Measurements from ENCODE around the gene PNPLA2.
A peak's percentile ranks its signal among the peaks of the same experiment; 100 is the strongest.

PNPLA2 gene

DNA sequence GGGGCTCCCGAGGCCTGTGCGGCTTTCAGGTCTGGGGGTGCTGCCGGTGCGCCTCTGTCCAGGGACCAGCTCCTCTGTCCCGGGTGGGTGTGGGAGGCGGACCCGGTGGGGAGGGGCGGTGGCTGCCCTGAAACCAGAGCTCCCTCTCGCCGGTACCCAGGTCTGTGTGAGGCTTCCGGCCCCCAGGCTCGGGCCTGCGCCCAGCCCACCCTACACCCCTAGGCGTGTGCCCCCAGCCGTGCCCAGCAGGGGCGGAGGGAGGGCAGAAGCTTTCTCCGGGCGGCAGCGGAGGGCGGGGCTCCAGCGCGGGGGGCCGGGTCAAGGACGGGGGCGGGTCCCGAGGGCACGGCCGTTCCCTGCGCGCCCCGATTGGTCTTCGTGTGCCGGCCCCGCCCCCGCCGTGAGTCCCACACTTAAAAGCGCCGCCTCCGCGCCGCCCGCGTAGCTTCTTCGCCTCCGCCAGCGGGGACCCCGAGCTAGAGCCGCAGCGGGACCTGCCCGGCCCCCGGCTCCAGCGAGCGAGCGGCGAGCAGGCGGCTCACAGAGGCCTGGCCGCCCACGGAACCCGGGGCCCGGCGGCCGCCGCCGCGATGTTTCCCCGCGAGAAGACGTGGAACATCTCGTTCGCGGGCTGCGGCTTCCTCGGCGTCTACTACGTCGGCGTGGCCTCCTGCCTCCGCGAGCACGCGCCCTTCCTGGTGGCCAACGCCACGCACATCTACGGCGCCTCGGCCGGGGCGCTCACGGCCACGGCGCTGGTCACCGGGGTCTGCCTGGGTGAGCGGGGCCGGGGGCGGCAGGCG is 616 bp downstream of the PNPLA2 start:
- DNase-seq (ENCODE audit: low read depth) = peak; percentile 88

DNA sequence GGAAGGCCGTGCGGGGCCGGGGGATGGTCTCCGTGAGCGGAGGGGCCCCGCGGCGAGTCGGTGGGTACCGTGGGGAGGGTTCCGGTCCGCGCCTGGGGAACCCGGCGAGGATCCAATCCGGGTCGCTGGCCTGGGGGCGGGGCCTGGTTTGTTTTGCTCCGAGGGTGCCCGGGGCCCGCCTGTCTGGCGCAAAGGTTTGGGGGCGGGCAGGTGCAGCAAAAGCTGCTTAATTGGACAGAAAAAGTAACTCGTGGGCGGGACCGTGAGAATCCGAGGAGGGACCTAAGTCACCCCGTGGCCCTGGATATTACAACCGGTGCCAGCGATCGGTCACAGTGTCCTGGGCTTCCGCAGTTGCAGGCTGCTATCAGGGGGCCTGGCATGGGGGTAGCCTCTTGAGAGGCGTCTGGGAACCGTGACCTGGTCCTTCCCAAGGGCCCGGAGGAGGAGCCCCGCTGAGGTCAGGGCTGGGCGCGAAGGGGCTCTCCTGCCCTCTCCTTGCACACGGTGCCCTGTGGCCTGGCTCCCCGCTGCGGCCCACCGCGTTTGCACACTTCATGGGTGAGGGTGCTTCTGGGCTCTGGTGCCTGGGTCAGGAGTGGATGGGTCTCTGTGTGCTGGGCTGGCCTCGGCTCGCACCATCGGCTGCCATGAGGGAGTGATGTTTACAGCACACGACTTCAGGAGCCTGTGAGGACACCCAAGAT is 1.4 kb downstream of the PNPLA2 start:
- DNase-seq (ENCODE audit: low read depth) = peak; percentile 89

DNA sequence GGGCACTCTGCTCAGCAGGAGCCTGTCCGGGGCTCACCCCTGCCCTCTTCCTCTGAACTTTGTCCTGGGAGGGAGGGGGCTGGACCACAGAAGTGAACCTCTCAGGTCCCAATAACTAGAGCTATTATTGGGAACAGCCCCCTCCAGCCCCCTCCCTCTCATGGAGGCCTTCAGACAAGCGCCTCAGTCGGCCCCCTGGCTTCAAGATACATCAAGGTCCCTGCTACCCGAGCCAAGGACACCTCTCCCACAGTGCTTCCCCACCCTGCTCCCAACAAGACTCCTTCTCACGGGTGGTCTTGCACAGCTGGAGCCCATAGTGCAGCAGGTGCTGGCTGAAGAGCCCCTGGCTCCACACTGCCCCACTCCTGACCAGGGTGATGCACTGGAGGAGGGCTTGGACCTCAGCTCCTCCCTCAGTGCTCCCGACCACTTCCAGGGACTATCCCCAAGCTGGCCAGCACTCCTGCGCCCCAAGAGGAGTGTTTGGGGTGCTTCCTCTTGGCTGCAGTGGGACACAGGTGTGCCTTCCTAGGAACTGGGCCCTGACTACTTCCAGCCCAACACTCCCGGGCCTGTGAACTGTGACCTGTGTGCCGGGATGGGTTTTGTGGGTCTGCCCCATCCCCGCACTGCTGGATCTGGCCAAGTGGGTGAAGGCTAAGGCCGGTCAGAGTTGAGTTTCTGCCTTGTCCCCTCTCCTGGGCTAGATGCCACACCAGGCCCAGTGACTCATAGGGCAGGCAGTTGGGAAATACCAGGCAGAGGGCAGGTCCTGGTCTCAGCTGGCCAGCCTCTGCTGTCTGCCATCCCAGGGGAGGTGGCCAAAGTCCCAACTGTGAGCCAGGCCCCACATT is 2.2 kb downstream of the PNPLA2 start:
- no peak for DNase-seq (ENCODE audit: low read depth)

- DNase-seq (ENCODE audit: low read depth) = no peak
Observed at GRCh38 chr11:821512-822371, 3.0 kb downstream of the PNPLA2 start.

- DNase-seq (ENCODE audit: low read depth) = no peak
Observed at GRCh38 chr11:823441-824291, 5.0 kb downstream of the PNPLA2 start.

DNA sequence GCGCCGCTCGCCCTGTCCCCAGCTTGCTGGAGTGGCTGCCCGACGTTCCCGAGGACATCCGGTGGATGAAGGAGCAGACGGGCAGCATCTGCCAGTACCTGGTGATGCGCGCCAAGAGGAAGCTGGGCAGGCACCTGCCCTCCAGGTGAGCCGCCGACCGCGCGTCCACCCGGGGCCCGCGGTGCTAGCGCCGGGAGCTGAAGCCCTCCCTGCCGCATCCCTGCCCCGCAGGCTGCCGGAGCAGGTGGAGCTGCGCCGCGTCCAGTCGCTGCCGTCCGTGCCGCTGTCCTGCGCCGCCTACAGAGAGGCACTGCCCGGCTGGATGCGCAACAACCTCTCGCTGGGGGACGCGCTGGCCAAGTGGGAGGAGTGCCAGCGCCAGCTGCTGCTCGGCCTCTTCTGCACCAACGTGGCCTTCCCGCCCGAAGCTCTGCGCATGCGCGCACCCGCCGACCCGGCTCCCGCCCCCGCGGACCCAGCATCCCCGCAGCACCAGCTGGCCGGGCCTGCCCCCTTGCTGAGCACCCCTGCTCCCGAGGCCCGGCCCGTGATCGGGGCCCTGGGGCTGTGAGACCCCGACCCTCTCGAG is 5.7 kb downstream of the PNPLA2 start:
- DNase-seq (ENCODE audit: low read depth) = no peak

- no peak for DNase-seq (ENCODE audit: low read depth)
Observed at GRCh38 chr11:824942-825341, 6.2 kb downstream of the PNPLA2 start.

- DNase-seq (ENCODE audit: low read depth) = no peak
Observed at GRCh38 chr11:825366-826226, 6.9 kb downstream of the PNPLA2 start.

DNA sequence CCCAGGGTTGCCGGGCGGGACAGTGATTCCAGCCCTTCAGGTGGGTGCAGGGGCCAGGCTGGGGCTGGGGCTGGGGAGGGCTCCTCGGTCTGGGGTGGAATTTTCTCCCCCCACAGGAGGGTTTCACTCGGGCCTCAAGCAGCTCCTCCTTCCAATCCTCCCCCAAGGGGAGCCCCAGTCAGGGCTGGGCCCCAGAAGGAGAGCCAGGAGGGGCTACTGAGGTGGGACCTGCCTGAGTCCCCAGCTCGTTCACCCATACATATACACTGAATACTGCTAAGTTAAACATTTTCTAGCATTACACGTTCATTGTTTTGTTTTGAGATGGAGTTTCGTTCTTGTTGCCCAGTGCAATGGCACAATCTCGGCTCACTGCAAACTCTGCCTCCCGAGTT is 7.5 kb downstream of the PNPLA2 start:
- no peak for DNase-seq (ENCODE audit: low read depth)

DNA sequence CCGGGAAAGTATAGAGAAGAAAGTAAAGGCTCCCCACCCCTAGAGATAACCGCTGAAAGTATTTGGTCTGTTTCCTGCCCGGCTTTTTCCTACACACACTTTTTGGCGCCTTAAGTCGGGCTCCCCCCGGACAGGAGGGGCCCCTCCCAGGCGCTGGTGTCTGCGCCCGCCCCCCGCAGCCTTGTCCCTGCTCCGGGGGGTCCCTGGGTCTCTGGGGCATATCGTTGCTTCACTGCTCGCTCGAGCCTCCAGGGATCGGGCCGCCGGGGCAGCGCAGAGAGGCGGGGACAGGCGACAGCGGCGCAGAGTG is 8.1 kb downstream of the PNPLA2 start:
- no peak for DNase-seq (ENCODE audit: low read depth)

GRCh38 chr11:827146-827896 is 8.6 kb downstream of the PNPLA2 start:
- DNase-seq (ENCODE audit: low read depth) = no peak

GRCh38 chr11:827897-828192 is 9.1 kb downstream of the PNPLA2 start, which contains the start of gene CRACR2B:
CRACR2B (plus strand) TSS chr11:827919; CDS start chr11:828608, 689 bp downstream.
- DNase-seq (ENCODE audit: low read depth) = no peak

- no peak for DNase-seq (ENCODE audit: low read depth)
Observed at GRCh38 chr11:828506-829175, 9.9 kb downstream of the PNPLA2 start.

GRCh38 chr11:829176-829846 is 10.6 kb downstream of the PNPLA2 start:
- no peak for DNase-seq (ENCODE audit: low read depth)

DNA sequence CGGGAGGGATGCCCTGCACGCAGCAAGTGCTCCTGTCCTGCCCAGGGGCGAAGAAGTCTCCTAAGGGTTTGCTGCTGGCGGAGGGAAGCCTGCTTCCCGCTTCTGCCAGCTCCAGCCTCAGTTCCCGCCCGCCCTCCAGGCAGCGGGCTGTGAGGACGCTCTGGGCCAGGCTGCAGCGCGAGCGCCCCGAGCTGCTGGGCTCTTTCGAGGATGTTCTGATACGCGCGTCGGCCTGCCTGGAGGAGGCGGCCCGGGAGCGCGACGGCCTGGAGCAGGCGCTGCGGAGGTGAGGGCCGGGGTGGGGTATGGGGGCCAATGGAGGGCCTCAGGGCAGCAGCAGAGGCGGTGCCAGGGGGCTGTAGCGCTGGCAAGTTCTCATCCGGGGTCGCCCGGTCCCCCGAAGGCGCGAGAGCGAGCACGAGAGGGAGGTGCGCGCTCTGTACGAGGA is 11.2 kb downstream of the PNPLA2 start:
- DNase-seq (ENCODE audit: low read depth) = no peak

GRCh38 chr11:830295-831117 is 11.8 kb downstream of the PNPLA2 start:
- no peak for DNase-seq (ENCODE audit: low read depth)
